Measurements from ENCODE around the gene BIRC2.

DNA sequence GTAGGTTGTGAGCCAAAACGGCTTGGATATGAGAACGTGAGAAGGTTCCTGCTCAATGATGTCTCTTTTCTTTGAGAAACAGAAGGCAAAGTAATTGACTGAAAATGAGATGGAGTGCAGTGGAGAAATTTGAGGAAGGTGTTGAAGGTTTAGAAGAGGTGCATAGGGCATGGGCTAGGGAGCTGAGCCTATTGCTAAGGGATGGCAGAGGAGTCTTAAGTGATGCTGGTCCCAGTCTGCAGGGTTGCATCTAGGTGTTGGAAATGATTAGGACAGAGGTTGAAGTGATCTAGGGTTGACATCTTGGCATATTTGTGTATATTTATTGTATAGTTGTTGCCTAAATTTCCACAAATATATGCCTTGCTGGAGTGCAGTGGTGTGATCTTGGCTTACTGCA lies 27.5 kb upstream of the BIRC2 start:
- TF ChIP-seq CTCF (IDR thresholded peaks at IDR 0.05), result no peak
- TF ChIP-seq POLR2A (IDR thresholded peaks at IDR 0.05), result no peak
